SU-DHL-6 (cell line): ENCODE measurements around the gene CBFB.

Experiments
- H2AFZ ChIP-seq: fragments of 200-600 bp; sonication (generic); 2 replicates; pipeline ENCODE4 v1.6.1; 2014; ENCODE audit warnings: low read depth, mild to moderate bottlenecking, moderate library complexity, mixed read lengths, antibody characterized with exemption, low read length; ENCODE audit not compliant: severe bottlenecking
- H3F3A ChIP-seq: fragments of 200-600 bp; shearing (Covaris generic); 2 replicates; pipeline ENCODE4 v1.6.0; 2016; ENCODE audit warnings: antibody characterized with exemption, mild to moderate bottlenecking; ENCODE audit not compliant: insufficient read depth
- H3K27ac ChIP-seq: fragments of 200-600 bp; sonication (generic); 2 replicates; pipeline ENCODE4 v1.5.1; 2016; ENCODE audit warnings: low read depth, mild to moderate bottlenecking, low read length, moderate library complexity, mixed read lengths
- H3K27me3 ChIP-seq: fragments of 200-600 bp; sonication (generic), shearing (Covaris generic); 2 replicates; pipeline ENCODE4 v1.6.0; 2014; ENCODE audit warnings: mild to moderate bottlenecking, low read length
- H3K36me3 ChIP-seq: fragments of 200-600 bp; sonication (generic); 2 replicates; pipeline ENCODE4 v1.6.1; 2014; ENCODE audit warnings: mild to moderate bottlenecking, low read length, mixed read lengths
- H3K4me2 ChIP-seq: fragments of 300-600, 200-600 bp; shearing (Covaris generic), sonication (generic); 2 replicates; pipeline ENCODE4 v1.6.0; 2014; ENCODE audit warnings: low read length, low read depth, mild to moderate bottlenecking; ENCODE audit not compliant: poor library complexity, severe bottlenecking
- H3K4me3 ChIP-seq: fragments of 200-600 bp; sonication (generic); 2 replicates; pipeline ENCODE4 v1.5.1; 2014; ENCODE audit warnings: antibody characterized with exemption, low read length, mild to moderate bottlenecking, mixed read lengths; ENCODE audit not compliant: insufficient read depth, poor library complexity, severe bottlenecking
- H3K79me2 ChIP-seq: fragments of 200-600 bp; sonication (generic); 2 replicates; pipeline ENCODE4 v1.6.1; 2014; ENCODE audit warnings: mild to moderate bottlenecking, low read length, moderate library complexity; ENCODE audit not compliant: insufficient read depth
- H3K9ac ChIP-seq: fragments of 200-600 bp; sonication (generic); 2 replicates; pipeline ENCODE4 v1.7.0; 2014; ENCODE audit warnings: mild to moderate bottlenecking, low read length
- H3K9me2 ChIP-seq: fragments of 200-600 bp; sonication (generic); replicated peaks from 2 replicates; pipeline ENCODE4 v1.6.1; 2014; ENCODE audit warnings: low read length; ENCODE audit not compliant: insufficient read depth
- H3K9me3 ChIP-seq: fragments of 200-600 bp; sonication (generic); 2 replicates; pipeline ENCODE4 v1.6.1; 2014; ENCODE audit warnings: low read length, mixed read lengths; ENCODE audit not compliant: insufficient read depth
- H4K20me1 ChIP-seq: fragments of 200-600 bp; sonication (generic); 2 replicates; pipeline ENCODE4 v1.6.1; 2014; ENCODE audit warnings: low read depth, mild to moderate bottlenecking, antibody characterized with exemption, low read length, moderate library complexity, mixed read lengths
- CTCF ChIP-seq: fragments of 200-600 bp; sonication (generic); IDR thresholded peaks from one replicate; pipeline ENCODE4 v1.5.1; 2017; ENCODE audit warnings: antibody characterized with exemption, mild to moderate bottlenecking, low read length, moderate library complexity; ENCODE audit not compliant: insufficient read depth, poor library complexity, severe bottlenecking
- EZH2phosphoT487 ChIP-seq: fragments of 200-600 bp; sonication (generic), shearing (Covaris generic); conservative IDR thresholded peaks from 2 replicates; pipeline ENCODE4 v1.6.1; 2018; ENCODE audit warnings: mild to moderate bottlenecking, antibody characterized with exemption, low read length, moderate library complexity, mixed read lengths

The CBFB gene

GRCh38 chr16:67112591-67113399 is 83.8 kb downstream of the CBFB start:
- no peak overlapping the region for H3K27ac ChIP-seq
- H2AFZ ChIP-seq = no peak overlapping the region
- no peaks in the 10 kb centered on the region for H4K20me1 ChIP-seq
- peaks cover 48% of the 10 kb centered on the region for H3K79me2 ChIP-seq
- H3K4me2 ChIP-seq = no peak overlapping the region
- no peaks in the 10 kb centered on the region for H3K9me3 ChIP-seq
- H3K36me3 ChIP-seq = no peaks in the 10 kb centered on the region
- H3K9ac ChIP-seq = no peak overlapping the region
- H3K9me2 ChIP-seq = no peaks in the 10 kb centered on the region
- 0 out of 2 replicates have a peak, but pooled peaks cover 5% of the 10 kb centered on the region for H3F3A ChIP-seq
- TF ChIP-seq EZH2phosphoT487 = no peak
- TF ChIP-seq CTCF = no peak
- no peaks in the 10 kb centered on the region for H3K27me3 ChIP-seq
- no peak overlapping the region for H3K4me3 ChIP-seq

GRCh38 chr16:67114793-67115192 is 85.8 kb downstream of the CBFB start:
- H3K79me2 ChIP-seq = peaks cover 49% of the 10 kb centered on the region
- no peak overlapping the region for H3K4me2 ChIP-seq
- H3K27ac ChIP-seq = no peak overlapping the region

GRCh38 chr16:67115639-67116038 is 86.7 kb downstream of the CBFB start:
- Histone ChIP-seq H3K27ac (no peak overlapping the region), H3F3A (0 out of 2 replicates have a peak, but pooled peaks cover 4% of the 10 kb centered on the region), H3K4me3 (no peak overlapping the region), H3K9me2 (no peaks in the 10 kb centered on the region), H3K9ac (no peak overlapping the region), H3K4me2 (no peak overlapping the region), H2AFZ (no peak overlapping the region), H3K9me3 (no peaks in the 10 kb centered on the region), H3K36me3 (no peaks in the 10 kb centered on the region), H3K27me3 (no peaks in the 10 kb centered on the region), H3K79me2 (peaks cover 41% of the 10 kb centered on the region), H4K20me1 (no peaks in the 10 kb centered on the region)
- TF ChIP-seq EZH2phosphoT487 (no peak), CTCF (no peak)

More at GRCh38 chr16:67114793-67115192, 85.8 kb downstream of the CBFB start:
- no peaks in the 10 kb centered on the region for H3K9me2 ChIP-seq
- no peak overlapping the region for H3K4me3 ChIP-seq
- H3K9ac ChIP-seq = no peak overlapping the region
- no peaks in the 10 kb centered on the region for H3K9me3 ChIP-seq
- TF ChIP-seq EZH2phosphoT487 (no peak), CTCF (no peak)
- H3F3A ChIP-seq = 0 out of 2 replicates have a peak, but pooled peaks cover 4% of the 10 kb centered on the region
- H3K27me3 ChIP-seq = no peaks in the 10 kb centered on the region
- H2AFZ ChIP-seq = no peak overlapping the region
- H3K36me3 ChIP-seq = no peaks in the 10 kb centered on the region
- H4K20me1 ChIP-seq = no peaks in the 10 kb centered on the region
